ENCODE measurements around the gene GOLGA2. TPM values are rescaled to one million over a fixed set of nuclear protein-coding genes. Genes with fewer than 3 reads are reported as not detected.
A peak's percentile ranks its signal among the peaks of the same experiment; 100 is the strongest.

GOLGA2 gene
- total RNA-seq, 1 donor from 2014 or later, result 91.5 TPM

DNA sequence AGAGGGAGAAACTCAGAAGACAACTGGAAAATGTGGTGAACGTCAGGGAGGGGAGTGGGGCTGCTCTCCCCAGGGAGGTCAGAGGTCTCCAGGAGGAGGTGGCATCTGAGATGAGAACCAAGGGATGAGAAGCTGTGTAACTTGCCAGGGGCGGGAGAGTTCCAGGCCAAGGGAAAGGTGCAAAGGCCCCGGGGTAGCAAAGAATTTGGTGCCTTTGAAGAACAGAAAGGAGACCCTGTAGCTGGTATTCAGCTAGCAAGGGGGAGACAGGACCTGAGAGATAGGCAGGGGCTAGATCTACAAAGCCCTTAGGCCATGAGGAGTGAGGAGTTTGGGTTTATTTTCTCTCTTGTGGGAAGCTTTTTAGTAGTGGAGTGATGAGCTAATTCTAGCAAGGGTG, 69.3 kb downstream of the GOLGA2 start:
- no peak for DNase-seq (ENCODE audit: extremely low spot score, unreplicated experiment)
- Mint-ChIP-seq H3K4me3 (peak overlapping the region; percentile 35), H3K27me3 (peaks cover 3% of the 10 kb centered on the region), H3K4me1 (ENCODE audit: unreplicated experiment) (peaks cover 41% of the 10 kb centered on the region), H3K36me3 (no peaks in the 10 kb centered on the region), H3K9me3 (no peaks in the 10 kb centered on the region), H3K27ac (no peak overlapping the region)
- TF ChIP-seq, protein P1, sequence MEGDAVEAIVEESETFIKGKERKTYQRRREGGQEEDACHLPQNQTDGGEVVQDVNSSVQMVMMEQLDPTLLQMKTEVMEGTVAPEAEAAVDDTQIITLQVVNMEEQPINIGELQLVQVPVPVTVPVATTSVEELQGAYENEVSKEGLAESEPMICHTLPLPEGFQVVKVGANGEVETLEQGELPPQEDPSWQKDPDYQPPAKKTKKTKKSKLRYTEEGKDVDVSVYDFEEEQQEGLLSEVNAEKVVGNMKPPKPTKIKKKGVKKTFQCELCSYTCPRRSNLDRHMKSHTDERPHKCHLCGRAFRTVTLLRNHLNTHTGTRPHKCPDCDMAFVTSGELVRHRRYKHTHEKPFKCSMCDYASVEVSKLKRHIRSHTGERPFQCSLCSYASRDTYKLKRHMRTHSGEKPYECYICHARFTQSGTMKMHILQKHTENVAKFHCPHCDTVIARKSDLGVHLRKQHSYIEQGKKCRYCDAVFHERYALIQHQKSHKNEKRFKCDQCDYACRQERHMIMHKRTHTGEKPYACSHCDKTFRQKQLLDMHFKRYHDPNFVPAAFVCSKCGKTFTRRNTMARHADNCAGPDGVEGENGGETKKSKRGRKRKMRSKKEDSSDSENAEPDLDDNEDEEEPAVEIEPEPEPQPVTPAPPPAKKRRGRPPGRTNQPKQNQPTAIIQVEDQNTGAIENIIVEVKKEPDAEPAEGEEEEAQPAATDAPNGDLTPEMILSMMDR (conservative IDR thresholded peaks at IDR 0.05), result no peak

Small RNA genes within 50 kb of the gene (microRNA-seq; reads per million reads assigned to microRNA genes)
- gene MIR199B (93.4 reads per million, percentile 63 among the genes with 10 or more reads in this experiment), gene MIR3154 (not detected)

Other genes starting within 250 kb of the GOLGA2 start
- 6.7 and 10.3 TPM in 2 replicates for gene NAIF1, start 208.7 kb downstream of the GOLGA2 start, total RNA-seq (ENCODE audit: low replicate concordance)
- 19.1 and 39.0 TPM in 2 replicates for gene SLC25A25, start 207.8 kb downstream of the GOLGA2 start, total RNA-seq (ENCODE audit: low replicate concordance)
- gene PTGES2, start 148.3 kb downstream of the GOLGA2 start, total RNA-seq (ENCODE audit: low replicate concordance), result 67.2 and 85.0 TPM in 2 replicates
- 10.7 and 12.4 TPM in 2 replicates for gene LCN2, start 126.6 kb downstream of the GOLGA2 start, total RNA-seq (ENCODE audit: low replicate concordance)
- 108 and 150 TPM in 2 replicates for gene BBLN, start 115.7 kb downstream of the GOLGA2 start, total RNA-seq (ENCODE audit: low replicate concordance)
- gene CIZ1, start 84.4 kb downstream of the GOLGA2 start, total RNA-seq (ENCODE audit: low replicate concordance), result 141 and 186 TPM in 2 replicates
- 16.3 and 112 TPM in 2 replicates for gene DNM1, start 72.6 kb downstream of the GOLGA2 start, total RNA-seq (ENCODE audit: low replicate concordance)
- 23.0 and 25.1 TPM in 2 replicates for gene SWI5, start 269 bp upstream of the GOLGA2 start, total RNA-seq (ENCODE audit: low replicate concordance)
- gene TRUB2, start 46.4 kb upstream of the GOLGA2 start, total RNA-seq (ENCODE audit: low replicate concordance), result 32.9 and 40.4 TPM in 2 replicates
- 58.5 and 60.5 TPM in 2 replicates for gene COQ4, start 46.8 kb upstream of the GOLGA2 start, total RNA-seq (ENCODE audit: low replicate concordance)
- gene SLC27A4, start 64.5 kb upstream of the GOLGA2 start, total RNA-seq (ENCODE audit: low replicate concordance), result 42.2 and 47.2 TPM in 2 replicates
- 56.1 and 60.3 TPM in 2 replicates for gene URM1, start 95.4 kb upstream of the GOLGA2 start, total RNA-seq (ENCODE audit: low replicate concordance)
- 47.3 and 60.8 TPM in 2 replicates for gene CERCAM, start 144.8 kb upstream of the GOLGA2 start, total RNA-seq (ENCODE audit: low replicate concordance)
- gene ODF2, start 180.0 kb upstream of the GOLGA2 start, total RNA-seq (ENCODE audit: low replicate concordance), result 38.2 and 59.1 TPM in 2 replicates
- 17.6 and 21.8 TPM in 2 replicates for gene GLE1, start 228.7 kb upstream of the GOLGA2 start, total RNA-seq (ENCODE audit: low replicate concordance)

Data from type B pancreatic cell (in vitro differentiated cells).